Pons (tissue), 1 donor: ENCODE data around the gene KCNQ5.

Source experiments
- DNase-seq: peaks from one replicate; pipeline ENCODE4 v3.0.0-alpha.2; 2016; ENCODE audit warnings: low spot score

Gene KCNQ5

GRCh38 chr6:73121421-73121993 lies 499.6 kb downstream of the KCNQ5 start:
- no peak for DNase-seq

- DNase-seq = no peak
These were observed 501.9 kb downstream of the KCNQ5 start for GRCh38 chr6:73123632-73124329.

- DNase-seq = peak; percentile 62
These were observed 508.0 kb downstream of the KCNQ5 start for GRCh38 chr6:73129653-73130443.

- no peak for DNase-seq
These were observed 509.8 kb downstream of the KCNQ5 start for GRCh38 chr6:73131706-73132105.

GRCh38 chr6:73134588-73134987 lies 512.7 kb downstream of the KCNQ5 start:
- DNase-seq = peak; percentile 15

GRCh38 chr6:73139681-73140383 lies 518.0 kb downstream of the KCNQ5 start:
- DNase-seq = no peak

DNA sequence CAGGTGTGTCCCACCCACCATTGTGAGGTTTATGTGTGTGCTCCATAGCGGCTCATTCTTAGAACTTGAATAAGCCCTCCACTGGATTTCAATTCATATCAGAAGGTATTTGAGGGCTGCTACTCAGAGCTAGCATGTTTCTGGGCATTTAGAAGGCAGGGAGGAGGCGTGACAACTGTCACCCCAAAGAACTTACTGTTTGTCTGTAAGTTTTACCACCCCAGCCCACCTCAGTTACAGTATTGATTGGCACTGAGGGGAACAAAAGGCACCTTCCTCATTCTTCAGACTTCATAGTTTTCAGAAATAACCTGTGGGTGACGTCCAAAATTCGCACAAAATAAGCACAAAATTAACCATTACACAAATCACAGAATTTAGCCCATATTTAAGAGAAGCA lies 521.7 kb downstream of the KCNQ5 start:
- DNase-seq = no peak

- no peak for DNase-seq
These were observed 522.7 kb downstream of the KCNQ5 start for GRCh38 chr6:73144516-73144915.

DNA sequence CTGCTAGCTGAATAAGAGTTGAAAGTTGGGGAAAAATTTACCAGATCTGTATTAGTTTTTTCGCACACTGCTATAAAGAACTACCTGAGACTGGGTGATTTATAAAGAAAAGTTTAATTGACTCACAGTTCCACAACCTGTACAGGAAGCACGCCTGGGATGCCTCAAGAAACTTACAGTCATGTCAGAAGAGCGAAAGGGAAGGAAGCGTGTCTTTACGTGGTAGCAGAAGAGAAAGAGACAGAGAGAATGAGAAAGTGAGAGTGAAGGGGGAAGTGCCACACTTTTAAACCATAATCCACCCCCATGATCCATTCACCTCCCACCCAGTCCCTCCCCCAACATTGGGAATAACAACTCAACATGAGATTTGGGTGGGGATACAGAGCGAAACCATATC lies 523.8 kb downstream of the KCNQ5 start:
- DNase-seq = no peak

GRCh38 chr6:73151732-73152131 lies 529.9 kb downstream of the KCNQ5 start:
- DNase-seq = no peak

GRCh38 chr6:73152556-73152955 lies 530.7 kb downstream of the KCNQ5 start:
- DNase-seq = no peak

DNA sequence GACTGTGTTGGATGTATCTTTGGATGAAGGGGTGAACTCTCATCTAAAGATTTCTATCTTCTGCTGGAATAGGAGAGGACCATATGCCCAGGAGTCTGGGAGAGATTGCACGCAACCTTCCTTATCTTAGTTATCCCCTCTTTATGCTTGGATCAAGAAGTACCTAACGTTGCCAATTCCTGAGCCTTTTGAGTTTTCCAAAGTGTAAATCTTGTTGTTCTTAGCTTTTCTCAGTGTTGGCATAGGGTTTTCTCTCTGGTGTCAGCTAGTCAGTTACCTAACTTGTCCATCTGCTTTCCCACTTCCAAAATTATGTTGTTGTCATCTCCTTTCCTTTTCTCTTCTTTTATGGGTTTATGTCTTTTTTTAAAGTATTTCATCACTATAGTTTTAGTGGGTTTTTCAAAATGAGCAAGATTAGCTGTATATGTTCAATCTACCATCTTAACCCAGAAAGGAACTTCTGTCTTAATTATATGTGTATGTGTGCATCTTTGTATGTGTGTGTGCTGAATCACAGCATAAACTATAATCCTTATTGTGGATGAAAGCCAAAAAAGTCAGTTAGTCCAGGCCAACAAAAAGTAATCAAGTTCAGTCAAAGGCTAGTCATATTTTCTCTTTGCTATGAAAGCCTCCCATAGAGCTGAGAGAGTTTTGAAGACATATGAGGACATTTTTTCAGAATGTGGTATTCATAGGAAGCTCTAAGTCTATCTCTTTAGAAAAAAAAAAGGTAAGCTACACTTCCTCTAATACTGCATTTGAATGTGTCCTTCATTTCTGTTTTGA lies 531.3 kb downstream of the KCNQ5 start:
- no peak for DNase-seq

DNA sequence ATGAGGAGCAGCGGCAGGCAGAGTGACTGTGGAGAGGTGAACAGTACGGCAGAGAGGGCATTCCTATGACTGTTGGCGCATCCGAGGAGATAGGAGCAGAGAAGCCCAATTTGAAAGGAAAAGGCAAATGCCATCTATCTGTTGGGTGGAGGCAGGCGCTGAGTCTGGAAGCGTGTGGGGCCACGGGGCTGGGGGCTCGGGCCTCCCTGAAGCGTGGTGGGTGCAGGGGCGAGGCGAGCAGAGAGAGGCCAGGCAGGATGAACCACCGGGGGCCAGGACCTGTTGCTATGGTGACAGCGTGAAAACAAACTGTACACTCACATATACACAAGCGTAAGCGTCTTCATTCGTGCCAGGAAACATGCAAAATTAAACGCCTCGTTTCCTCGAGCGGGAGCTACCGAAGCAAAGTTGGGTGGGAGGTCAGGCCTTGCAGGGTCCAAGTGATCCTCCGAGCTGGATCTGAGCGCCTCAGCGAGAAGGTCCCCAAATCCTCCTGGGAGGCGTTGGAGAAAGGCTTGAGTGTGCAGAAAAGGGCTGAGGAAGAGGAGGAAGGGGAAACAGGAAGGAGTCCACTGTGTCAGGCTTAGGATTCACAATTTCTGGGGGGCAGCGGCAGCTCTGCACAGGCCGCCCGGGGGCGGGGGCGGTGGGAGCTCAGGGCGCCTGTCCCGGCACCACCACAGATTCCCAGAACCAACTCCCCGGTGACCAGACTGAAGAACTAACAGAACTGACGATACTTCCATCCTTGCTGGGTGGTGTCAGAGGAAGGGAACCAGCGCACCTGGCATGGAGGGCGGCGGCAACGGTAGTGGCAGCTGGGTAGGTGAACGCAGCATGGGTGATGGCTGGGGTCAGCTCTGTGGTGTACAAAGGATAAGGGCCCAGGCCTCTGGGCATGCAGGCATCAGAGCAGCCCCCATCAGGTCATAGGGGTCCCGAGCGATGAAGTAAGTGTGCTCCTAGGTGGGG lies 535.2 kb downstream of the KCNQ5 start:
- no peak for DNase-seq

GRCh38 chr6:73157870-73158269 lies 536.0 kb downstream of the KCNQ5 start:
- DNase-seq = no peak

DNA sequence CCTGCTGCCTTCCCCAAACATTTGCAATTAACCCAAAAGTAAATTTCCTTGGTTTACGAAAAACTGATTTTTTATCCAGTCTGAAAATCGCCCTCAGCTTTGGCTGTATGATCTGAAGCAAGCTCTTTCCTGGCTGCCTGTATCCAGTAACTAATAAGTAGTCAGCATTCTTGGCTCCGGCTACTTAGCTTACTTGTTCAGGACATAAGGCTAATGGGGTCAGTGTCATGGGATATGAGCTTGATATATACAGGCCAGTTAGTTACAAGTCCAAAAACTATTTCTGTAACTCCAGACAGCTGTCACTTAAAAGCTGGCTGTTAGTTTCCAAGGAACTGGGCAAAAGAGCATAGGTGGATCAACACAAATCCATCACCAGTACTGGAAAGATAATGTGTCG lies 547.2 kb downstream of the KCNQ5 start:
- DNase-seq = no peak

- DNase-seq = no peak
These were observed 547.8 kb downstream of the KCNQ5 start for GRCh38 chr6:73169633-73170032.

DNA sequence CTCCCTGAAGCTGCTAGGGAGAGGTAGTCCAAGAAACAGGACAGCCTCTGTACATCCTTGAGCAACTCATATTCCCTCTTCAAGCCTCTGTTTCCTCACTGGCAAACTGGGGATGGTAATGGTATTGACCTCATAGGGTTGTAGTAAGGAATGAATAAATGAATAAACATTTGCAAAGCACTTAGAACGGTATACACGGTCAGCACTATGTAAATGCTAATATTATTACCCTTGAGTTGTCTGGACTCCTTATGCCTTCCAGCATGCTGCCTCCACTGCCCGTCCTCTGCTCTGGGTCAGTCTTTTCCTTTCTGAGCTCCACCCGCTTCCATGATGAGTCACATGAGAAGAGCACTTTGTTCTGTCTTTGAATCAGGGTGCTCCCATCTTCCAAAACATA lies 552.8 kb downstream of the KCNQ5 start:
- no peak for DNase-seq

DNA sequence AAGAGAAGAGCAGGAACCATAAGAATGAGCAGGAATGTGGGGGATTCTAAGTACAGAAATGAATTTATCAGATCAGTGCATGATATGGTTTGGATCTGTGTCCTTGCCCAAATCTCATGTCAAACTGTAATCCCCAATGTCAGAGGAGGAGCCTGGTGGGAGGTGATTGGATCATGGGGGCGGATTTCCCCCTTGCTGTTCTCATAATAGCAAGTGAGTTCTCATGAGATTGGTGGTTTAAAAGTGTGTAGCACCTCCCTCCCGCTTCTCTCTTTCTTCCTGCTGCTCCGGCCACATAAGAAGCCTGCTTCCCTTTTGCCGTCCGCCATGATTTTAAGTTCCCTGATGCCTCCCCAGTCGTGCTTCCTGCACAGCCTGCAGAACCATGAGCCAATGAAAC lies 554.2 kb downstream of the KCNQ5 start:
- DNase-seq = no peak

DNA sequence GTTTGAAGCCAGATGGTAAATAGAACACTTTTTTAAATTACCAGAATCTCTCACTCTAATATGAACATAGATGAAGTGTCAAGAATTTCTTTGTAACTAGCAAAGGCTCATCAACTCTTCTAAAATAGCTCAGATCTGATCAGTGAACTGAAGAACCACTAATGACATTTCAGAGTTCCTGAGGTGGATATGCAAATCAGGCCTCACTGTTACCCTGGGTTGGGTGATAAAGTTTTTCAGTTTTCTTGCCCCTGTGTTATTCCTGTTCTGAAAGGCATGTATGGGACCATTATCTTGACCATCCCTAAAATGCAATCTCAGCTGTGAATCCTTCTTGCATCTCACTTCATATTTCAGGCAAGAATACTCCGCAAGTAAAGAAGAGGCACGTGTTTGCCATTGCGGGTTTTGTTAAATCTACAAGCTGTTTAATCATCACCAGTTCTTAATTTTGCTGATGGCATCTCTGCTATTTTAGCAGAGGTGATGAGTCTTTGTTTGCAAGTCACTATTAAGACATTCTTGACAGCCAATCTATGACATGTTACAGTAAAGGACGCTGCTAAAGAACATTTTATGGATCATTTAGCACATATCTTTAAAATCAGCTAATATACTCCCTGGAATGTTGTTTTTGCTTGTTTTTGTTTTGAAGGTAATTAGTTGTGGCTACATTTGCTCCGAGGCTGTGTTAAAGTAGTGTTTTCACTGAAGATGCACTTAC lies 555.5 kb downstream of the KCNQ5 start:
- DNase-seq = no peak
